Stimulated activated CD4-positive, alpha-beta T cell treated with anti-CD3 and anti-CD28 coated beads, TNF-alpha, amount 100 ng/mL, for 1 hour (primary cell): Measurements from ENCODE around the gene BTBD9.
"Not testable (repeated sequence)": the region's sequence is repeated elsewhere in the genome, so short reads cannot be mapped to it uniquely, and the experiment has no call there.

Experiments used
- DNase-seq, 3 donors: peaks; one replicate each; pipeline ENCODE4 v3.0.0-alpha.2; 2020; ENCODE audit warnings: low read depth in 3 of 3, low spot score in 1 of 3

The BTBD9 gene

DNA sequence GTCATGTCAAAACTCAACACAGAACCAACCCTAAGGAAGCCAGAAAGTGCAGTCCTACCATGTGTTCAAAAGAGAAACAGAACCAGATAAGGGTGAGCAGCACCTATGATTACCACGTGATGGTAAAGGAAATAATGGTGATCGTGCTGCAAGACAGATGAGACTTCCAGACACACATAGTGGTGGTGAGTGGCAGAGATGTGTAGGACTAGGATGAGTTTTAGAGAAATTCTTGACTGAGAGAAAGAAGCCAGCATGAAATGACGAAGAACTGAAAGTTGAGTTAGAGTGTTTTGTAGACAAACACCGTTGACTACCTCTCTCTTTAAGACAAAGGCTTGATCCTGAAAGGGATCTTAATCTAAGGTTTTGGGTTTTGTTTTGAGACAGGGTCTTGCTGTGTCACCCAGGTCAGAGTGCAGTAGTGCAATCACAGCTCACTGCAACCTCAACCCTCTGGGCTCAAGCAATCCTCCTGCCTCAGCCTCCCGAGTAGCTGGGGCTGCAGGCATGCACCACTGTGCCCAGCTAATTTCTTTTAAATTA is 10.6 kb upstream of the BTBD9 start:
- DNase-seq, result no peak

DNA sequence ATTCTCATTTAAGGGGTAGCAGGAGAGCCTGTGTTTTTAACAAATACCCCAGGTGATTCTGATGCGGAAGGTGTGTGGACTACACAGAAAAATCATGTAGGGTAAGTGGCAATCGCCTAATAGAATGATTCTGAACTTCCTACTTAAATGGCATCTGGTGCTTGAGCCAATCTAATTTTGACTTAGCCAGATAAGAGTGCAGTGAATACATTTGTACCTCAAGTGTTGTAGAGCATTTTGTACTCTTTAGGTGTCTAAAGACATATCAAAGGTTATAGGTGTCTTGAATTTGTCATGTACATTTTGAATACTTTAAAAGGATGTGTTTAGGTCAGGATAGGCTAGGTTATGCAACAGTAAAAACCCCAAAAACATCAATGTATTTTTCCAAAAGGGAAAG is 10.0 kb upstream of the BTBD9 start:
- no peak for DNase-seq

DNA sequence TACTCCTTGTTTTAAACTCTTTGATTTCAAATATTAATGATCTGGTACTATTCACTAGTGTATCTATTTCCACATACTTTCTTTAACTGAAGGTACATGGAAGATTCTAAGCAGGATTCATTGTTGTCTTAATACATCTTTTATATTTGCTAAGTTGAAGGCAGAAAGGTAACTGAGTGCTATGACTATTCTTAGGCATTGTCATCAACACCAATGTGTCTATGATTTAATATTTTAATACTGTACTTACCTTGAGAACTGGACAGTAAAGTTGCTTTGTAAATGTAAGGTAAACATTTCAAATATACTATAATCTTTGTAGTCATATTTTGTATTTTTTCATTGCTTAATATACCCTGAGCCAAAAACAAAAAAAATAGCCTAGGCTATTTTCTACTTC is 8.9 kb upstream of the BTBD9 start:
- no peak for DNase-seq

- no peak for DNase-seq
Observed at GRCh38 chr6:38646166-38646878, 6.6 kb upstream of the BTBD9 start.

GRCh38 chr6:38644951-38645350 is 5.2 kb upstream of the BTBD9 start:
- no peak for DNase-seq

DNA sequence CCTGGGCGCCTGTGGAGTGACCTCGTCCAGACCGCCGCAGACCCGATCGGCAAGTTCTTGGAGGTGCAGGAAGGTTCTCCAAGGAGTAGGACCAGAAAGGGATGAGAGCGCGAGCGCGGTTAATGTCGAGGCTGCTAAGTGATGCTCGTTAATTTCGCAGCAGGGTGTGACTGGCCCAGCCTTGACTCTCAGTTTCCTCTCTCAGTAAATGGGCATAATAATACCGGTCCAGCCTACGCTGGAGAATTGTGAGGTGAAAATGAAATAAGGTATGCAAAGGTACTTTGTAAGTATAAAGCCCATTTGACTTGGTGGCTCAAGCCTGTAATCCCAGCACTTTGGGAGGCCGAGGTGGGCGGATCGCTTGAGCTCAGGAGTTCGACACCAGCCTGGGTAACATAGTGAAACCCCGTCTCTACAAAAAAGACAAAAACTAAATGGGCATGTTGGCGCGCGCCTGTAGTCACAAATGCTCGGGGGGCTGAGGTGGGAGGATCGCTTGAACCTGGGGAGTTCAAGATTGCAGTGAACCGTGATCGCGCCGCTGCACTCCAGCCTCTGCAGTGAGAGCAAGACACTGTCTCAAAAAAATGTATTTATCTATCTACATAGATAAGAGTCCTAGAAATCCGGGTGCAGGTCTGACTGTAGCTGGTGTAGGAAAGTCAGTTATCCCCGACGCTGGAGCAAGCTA is 634 bp upstream of the BTBD9 start:
- no peak for DNase-seq

- peak; percentile 8 to 40 (median 29) for DNase-seq
Observed at GRCh38 chr6:38638941-38639497, 710 bp downstream of the BTBD9 start.

DNA sequence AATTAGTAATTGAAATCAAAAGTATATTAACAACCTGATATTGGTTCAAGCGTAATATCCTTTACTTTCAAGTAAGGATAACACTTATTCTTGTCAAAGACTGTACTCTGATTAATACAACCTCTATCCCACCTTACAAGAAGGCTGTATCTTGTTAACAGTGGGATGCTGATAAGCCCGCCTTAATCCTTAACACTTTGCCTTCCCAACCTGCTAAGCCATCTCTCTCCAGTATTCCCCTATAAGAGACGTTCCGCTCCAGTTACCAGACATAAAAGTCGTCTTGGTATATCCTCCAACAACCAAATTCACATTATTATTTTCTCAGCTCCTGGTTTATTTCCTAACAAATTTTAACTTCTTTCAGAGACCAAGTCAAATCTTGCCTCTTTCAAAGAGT is 2.0 kb downstream of the BTBD9 start:
- no peak for DNase-seq

- DNase-seq, result no peak
Observed at GRCh38 chr6:38636027-38636426, 3.7 kb downstream of the BTBD9 start.

- no peak for DNase-seq
Observed at GRCh38 chr6:38634518-38634917, 5.2 kb downstream of the BTBD9 start.

DNA sequence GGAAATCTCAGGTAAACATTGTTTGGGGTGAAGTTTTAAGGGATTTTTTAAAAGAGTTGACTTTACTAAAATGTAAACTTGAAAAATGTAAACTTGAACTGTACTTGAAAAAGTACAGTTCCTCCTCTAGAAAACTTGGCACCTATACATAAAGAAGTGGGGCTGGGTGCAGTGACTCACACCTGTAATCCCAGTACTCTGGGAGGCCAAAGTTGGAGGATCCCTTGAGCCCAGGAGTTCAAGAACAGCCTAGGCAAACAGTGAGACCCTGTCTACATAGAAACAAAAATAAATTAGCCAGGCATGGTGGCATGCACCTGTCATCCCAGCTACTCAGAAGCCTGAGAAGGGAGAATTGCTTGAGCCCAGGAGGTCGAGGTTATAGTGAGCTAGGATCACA is 7.2 kb downstream of the BTBD9 start:
- no peak for DNase-seq

DNA sequence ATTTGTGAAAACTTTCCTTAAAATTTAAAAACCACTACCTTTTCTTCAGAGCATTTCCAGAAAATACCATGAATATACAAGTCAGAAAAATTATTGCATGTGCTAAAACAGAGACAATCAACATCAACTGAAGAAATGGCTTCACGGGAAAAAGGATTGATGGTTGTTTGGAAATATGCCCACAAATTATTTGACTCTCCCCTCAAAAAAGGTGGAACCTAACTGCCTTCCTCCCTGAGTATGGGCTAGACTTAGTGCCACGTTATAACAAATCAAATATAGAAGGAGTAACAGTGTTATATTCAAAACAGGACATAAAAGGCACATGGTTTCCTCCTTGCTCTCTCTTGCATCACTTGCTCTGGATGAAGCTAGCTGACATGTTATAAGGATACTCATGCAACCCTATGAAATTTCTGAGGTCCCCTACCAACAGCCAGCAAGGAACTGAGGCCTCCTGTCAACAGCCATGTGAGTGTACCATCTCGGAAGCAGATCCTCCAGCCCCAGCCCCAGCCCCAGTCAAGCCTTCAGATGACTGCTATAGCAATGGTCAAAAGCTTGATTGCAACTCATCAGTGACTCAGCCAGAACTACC is 8.4 kb downstream of the BTBD9 start:
- DNase-seq, result no peak

- no peak for DNase-seq
Observed at GRCh38 chr6:38625217-38625616, 14.5 kb downstream of the BTBD9 start.

DNA sequence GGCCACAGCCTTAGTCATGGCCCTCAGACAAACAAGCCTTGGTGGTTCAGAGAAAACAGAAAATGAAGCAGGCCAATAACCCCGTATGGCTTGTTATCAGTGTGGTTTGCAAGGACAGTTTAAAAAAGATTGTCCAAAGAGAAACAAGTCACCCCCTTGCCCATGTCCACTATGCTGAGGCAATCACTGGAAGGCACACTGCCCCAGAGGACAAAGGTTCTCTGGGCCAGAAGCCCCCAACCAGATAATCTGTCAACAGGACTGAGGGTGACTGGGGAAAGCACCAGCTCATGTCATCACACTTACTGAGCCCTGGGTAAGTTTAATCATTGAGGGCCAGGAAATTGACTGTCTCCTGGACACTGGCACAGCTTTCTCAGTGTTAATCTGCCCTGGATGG is 20.4 kb downstream of the BTBD9 start:
- not testable (repeated sequence) for DNase-seq

DNA sequence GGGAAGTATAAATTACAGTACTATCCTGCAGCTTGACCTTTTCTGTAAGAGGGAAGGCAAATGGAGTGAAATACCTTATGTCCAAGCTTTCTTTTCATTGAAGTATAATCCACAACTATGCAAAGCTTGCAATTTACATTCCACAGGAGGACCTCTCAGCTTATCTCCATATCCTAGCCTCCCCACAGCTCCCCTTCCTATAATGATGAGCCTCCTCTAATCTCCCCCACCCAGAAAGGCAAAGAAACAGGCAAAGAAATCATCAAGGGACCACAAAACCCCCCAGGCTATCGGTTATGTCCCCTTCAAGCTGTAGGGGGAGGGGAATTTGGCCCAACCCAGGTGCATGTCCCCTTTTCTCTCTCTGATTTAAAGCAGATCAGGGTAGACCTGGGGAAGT is 21.4 kb downstream of the BTBD9 start:
- DNase-seq, result not testable (repeated sequence)

DNA sequence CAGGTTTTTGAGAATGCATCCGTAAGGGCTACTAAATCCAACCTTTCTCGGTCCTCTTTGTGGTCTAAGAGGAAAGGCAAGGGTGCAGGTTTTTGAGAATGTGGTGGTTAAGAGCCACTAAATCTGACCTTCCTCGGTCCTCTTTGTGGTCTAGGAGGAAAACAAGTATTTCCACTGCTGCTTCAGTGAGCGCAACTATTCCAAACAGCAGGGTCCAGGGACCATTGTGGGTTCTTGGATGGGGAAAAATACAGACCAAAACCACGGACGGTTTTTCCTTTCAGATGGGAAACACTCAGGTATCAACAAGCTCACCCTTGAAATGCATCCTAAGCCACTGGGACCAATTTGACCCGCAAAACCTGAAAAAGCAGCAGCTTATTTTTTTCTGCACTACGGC is 21.9 kb downstream of the BTBD9 start:
- DNase-seq, result no peak

GRCh38 chr6:38612143-38612965 is 27.4 kb downstream of the BTBD9 start:
- no peak for DNase-seq

GRCh38 chr6:38610050-38610625 is 29.6 kb downstream of the BTBD9 start:
- DNase-seq, result no peak

DNA sequence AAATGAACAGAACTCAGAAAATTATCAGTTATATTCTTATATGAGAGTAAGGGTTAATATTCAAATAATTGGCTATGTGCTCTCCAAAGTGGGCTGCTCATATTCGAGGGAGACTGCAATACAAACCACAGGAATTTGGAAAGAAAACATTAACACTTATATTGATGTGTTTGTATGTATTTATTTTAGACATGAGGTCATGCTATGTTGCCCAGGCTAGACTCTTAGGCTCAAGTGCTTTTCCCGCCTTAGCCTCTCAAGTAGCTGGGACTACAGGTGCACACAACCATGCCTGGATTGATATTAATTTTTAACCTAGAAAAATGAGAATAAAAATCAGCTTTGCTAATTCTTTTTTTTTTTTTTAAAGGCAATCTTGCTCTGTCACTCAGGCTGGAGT is 35.0 kb downstream of the BTBD9 start:
- DNase-seq, result no peak

DNA sequence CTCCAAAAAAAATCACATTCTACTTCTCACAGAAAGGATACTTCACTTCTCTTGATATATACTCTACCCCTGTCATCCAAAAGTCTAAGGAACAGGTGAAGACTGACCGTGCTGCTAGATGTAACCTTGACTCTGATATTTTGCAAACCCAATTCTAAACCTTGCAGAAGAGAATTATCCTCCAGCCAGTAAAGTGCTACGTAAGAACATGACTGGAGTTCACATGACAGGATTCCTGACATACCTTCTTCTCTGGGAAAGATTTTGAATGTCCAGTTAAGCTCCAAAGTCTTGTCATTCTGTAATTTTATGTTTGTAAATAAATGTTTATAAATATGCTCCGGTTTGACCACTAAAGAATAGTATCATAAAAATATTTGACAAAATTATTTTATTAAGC is 35.8 kb downstream of the BTBD9 start:
- DNase-seq, result no peak

- no peak for DNase-seq
Observed at GRCh38 chr6:38603496-38603895, 36.2 kb downstream of the BTBD9 start.
